ENCODE results near the gene SEPTIN11. TPM values are rescaled to one million over a fixed set of nuclear protein-coding genes. Genes with fewer than 3 reads are reported as not detected.

SEPTIN11 gene
- total and polyA plus RNA-seq, 2 of the 8 experiments (the other 6 are each of a cell fraction or from before 2014, with no cell fraction given), result 32.2 to 110 TPM

- no peak for TF ChIP-seq KDM1A (IDR thresholded peaks at IDR 0.05; ENCODE audit: borderline replicate concordance, low read length)
These were observed 10.4 kb upstream of the SEPTIN11 start (continued) for GRCh38 chr4:76939184-76939583.
